Natural killer cell (primary cell): Measurements from ENCODE around the gene G3BP1. TPM values are rescaled to one million over a fixed set of nuclear protein-coding genes. Genes with fewer than 3 reads are reported as not detected.

ENCODE experiments used
- ATAC-seq, 3 donors: fragments of 150-1000 bp in 2 of 3; fragments of 200-7000 bp in 1 of 3; cut with Tn5 transposase; 1 replicate in 1 of 3; 2 replicates in 2 of 3; pipeline ENCODE4 v1.10.0; 2021; ENCODE audit warnings: mild to moderate bottlenecking in 2 of 3, moderate library complexity in 2 of 3
- DNase-seq, 2 donors: peaks; one replicate each; pipeline versions ENCODE4 v3.0.0 to v3.0.0-alpha.2; 2013 to 2021; ENCODE audit warnings: mixed read lengths in 1 of 2
- H3K27ac ChIP-seq: one replicate; pipeline ENCODE4 v1.5.1; 2013; ENCODE audit warnings: mild to moderate bottlenecking, low read length
- H3K27me3 ChIP-seq: one replicate; pipeline ENCODE4 v1.6.1; 2013; ENCODE audit warnings: low read length; ENCODE audit not compliant: control insufficient read depth, insufficient read depth
- H3K36me3 ChIP-seq: one replicate; pipeline ENCODE4 v1.6.1; 2013; ENCODE audit warnings: low read length; ENCODE audit not compliant: control insufficient read depth, insufficient read depth
- H3K4me1 ChIP-seq: one replicate; pipeline ENCODE4 v1.6.1; 2013; ENCODE audit warnings: low read length; ENCODE audit not compliant: control insufficient read depth, insufficient read depth
- H3K4me3 ChIP-seq: one replicate; pipeline ENCODE4 v1.5.1; 2013; ENCODE audit warnings: low read length
- H3K9me3 ChIP-seq: one replicate; pipeline ENCODE4 v1.6.1; 2013; ENCODE audit warnings: low read length; ENCODE audit not compliant: control insufficient read depth, insufficient read depth
- H3K27ac Mint-ChIP-seq, 2 donors: one replicate each; pipeline ENCODE4 v1.8.0; 2022; ENCODE audit warnings: mild to moderate bottlenecking in 2 of 2, mixed read lengths in 2 of 2, moderate library complexity in 1 of 2
- H3K27me3 Mint-ChIP-seq, 2 donors: one replicate each; pipeline ENCODE4 v1.8.0; 2022; ENCODE audit warnings: low read depth in 2 of 2, mixed read lengths in 2 of 2
- H3K36me3 Mint-ChIP-seq: one replicate; pipeline ENCODE4 v1.8.0; 2022; ENCODE audit warnings: mixed read lengths
- H3K4me1 Mint-ChIP-seq, 2 donors: one replicate each; pipeline ENCODE4 v1.8.0; 2022; ENCODE audit warnings: mixed read lengths in 2 of 2
- H3K4me3 Mint-ChIP-seq: one replicate; pipeline ENCODE4 v1.8.0; 2022; ENCODE audit warnings: mild to moderate bottlenecking, moderate library complexity, mixed read lengths
- H3K9me3 Mint-ChIP-seq, 2 donors: one replicate each; pipeline ENCODE4 v1.8.0; 2022; ENCODE audit warnings: mixed read lengths in 2 of 2
- WGBS: methylation state at CpG from one replicate; pipeline ENCODE4 v1.1.7; 2013; ENCODE audit warnings: missing lambda C conversion rate; ENCODE audit not compliant: insufficient coverage; 5-methylcytosine and 5-hydroxymethylcytosine counted together
- intact Hi-C: fragments of 100-400 bp; cut with micrococcal nuclease; formaldehyde crosslinking; loops from one replicate; pipeline ENCODE4 v1.14.2; 2022
- total RNA-seq, 4 donors: library from RNA; stranded (reverse); fragments of 120-200 nt in 1 of 4; gene quantifications; one replicate each; pipeline versions ENCODE4 v1.2.3 to v1.2.4, GENCODE V29; 2013 to 2022
- TF ChIP-seq, protein P1 (sequence below): fragments of 200-600 bp; IDR thresholded peaks from one replicate; pipeline ENCODE4 v1.8.0; 2022; ENCODE audit warnings: antibody characterized with exemption

G3BP1 gene
- total RNA-seq, 3 donors from 2014 or later (not counting 1 experiment from before 2014, with no cell fraction given), result 94.9 to 127 (median 121) TPM

GRCh38 chr5:151805414-151806223, 33.9 kb downstream of the G3BP1 start:
- Histone ChIP-seq H3K4me1 (no peaks in the 10 kb centered on the region), H3K4me3 (no peak overlapping the region), H3K9me3 (no peaks in the 10 kb centered on the region), H3K27ac (no peak overlapping the region), H3K27me3 (no peaks in the 10 kb centered on the region), H3K36me3 (peaks cover 76% of the 10 kb centered on the region)
- DNase-seq, result no peak
- intact Hi-C loops, result no loop called here
- Mint-ChIP-seq H3K27ac (peak overlapping the region; percentile 21 to 62), H3K4me1 (peaks cover 6 to 15% of the 10 kb centered on the region in 2 donors), H3K4me3 (no peak overlapping the region), H3K36me3 (peaks cover 13% of the 10 kb centered on the region), H3K9me3 (no peaks in the 10 kb centered on the region), H3K27me3 (no peaks in the 10 kb centered on the region)
- WGBS, result 96% methylated on average over 3 of the region's 3 CpGs
- ATAC-seq, result no peak
- TF ChIP-seq, protein P1, sequence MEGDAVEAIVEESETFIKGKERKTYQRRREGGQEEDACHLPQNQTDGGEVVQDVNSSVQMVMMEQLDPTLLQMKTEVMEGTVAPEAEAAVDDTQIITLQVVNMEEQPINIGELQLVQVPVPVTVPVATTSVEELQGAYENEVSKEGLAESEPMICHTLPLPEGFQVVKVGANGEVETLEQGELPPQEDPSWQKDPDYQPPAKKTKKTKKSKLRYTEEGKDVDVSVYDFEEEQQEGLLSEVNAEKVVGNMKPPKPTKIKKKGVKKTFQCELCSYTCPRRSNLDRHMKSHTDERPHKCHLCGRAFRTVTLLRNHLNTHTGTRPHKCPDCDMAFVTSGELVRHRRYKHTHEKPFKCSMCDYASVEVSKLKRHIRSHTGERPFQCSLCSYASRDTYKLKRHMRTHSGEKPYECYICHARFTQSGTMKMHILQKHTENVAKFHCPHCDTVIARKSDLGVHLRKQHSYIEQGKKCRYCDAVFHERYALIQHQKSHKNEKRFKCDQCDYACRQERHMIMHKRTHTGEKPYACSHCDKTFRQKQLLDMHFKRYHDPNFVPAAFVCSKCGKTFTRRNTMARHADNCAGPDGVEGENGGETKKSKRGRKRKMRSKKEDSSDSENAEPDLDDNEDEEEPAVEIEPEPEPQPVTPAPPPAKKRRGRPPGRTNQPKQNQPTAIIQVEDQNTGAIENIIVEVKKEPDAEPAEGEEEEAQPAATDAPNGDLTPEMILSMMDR, result no peak

DNA sequence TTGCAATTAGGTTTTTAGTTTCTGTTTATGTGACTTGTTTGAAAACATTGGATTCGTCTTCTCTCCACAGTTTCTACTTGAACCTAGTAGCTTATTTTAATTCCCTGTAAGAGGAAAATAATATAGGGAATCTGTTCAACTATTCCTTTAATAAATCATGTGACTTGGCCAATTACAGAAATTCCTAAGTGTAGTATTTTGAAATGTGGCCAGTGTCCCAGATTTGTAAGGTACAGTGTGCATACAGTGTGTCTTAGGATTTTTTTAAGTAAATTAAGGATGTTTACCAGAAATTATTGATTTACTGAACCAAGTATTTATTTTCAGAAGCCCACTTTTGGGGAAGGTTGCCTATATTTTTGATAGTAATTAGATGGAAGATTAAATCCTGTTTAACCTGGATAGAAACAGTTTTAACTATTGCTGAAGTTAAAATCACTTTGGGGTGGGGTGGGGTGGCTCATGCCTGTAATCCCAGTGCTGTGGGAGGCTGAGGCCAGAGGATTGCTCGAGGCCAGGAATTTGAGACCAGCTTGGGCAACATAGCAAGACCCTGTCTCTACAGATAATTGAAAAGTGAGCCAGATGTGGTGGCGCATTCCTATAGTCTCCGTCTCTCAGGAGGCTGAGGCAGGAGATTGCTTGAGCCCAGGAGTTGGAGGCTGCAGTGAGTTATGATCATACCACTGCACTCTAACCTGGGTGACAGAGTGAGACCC, 36.9 kb downstream of the G3BP1 start:
- no peak for DNase-seq
- 100% methylated on average over 3 of the region's 4 CpGs for WGBS
- no peak for ATAC-seq
- Mint-ChIP-seq H3K36me3 (peaks cover 29% of the 10 kb centered on the region), H3K9me3 (no peaks in the 10 kb centered on the region), H3K4me3 (no peak overlapping the region), H3K4me1 (peaks cover 6 to 26% of the 10 kb centered on the region in 2 donors), H3K27ac (peak overlapping the region; percentile 11 to 17), H3K27me3 (no peaks in the 10 kb centered on the region)
- no peaks in the 10 kb centered on the region for H3K27me3 ChIP-seq
- H3K9me3 ChIP-seq, result no peaks in the 10 kb centered on the region
- intact Hi-C loops, result no loop called here
- TF ChIP-seq, protein P1, result no peak
- H3K4me1 ChIP-seq, result no peaks in the 10 kb centered on the region
- peaks cover 71% of the 10 kb centered on the region for H3K36me3 ChIP-seq
- no peak overlapping the region for H3K4me3 ChIP-seq
- no peak overlapping the region for H3K27ac ChIP-seq

DNA sequence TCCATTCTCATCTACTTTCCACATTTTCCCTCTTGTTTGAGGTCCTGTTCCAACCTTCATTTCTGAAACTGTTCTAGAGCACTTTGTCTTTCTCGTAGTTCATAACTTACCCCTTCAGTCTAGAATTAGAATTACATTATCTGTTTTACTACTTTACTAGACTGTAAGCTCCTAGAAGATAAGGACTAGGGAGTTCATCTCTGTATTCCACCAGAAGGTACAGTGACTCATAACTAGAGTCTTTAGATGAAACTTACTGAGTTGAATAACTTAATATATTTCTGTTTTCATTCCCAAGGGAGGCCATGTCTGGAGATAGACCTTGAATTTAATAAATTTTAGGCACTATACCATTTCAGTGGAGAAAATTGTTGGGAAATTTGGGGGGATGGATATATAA, 38.7 kb downstream of the G3BP1 start:
- intact Hi-C loops, result no loop called here
- no peaks in the 10 kb centered on the region for H3K27me3 Mint-ChIP-seq
- ATAC-seq (no peak), DNase-seq (no peak)
- no peaks in the 10 kb centered on the region for H3K27me3 ChIP-seq
- TF ChIP-seq, protein P1, result no peak
- peaks cover 6 to 32% of the 10 kb centered on the region in 2 donors for H3K4me1 Mint-ChIP-seq
- H3K36me3 ChIP-seq, result peaks cover 59% of the 10 kb centered on the region
- H3K9me3 Mint-ChIP-seq, result no peaks in the 10 kb centered on the region
- no peaks in the 10 kb centered on the region for H3K4me1 ChIP-seq
- H3K9me3 ChIP-seq, result no peaks in the 10 kb centered on the region
- peaks cover 23% of the 10 kb centered on the region for H3K36me3 Mint-ChIP-seq
- no CpG with 5 or more reads among the region's 1 CpG for WGBS
- peak overlapping the region; percentile 12 to 56 for H3K27ac Mint-ChIP-seq
- no peak overlapping the region for H3K4me3 Mint-ChIP-seq
- H3K4me3 ChIP-seq, result no peak overlapping the region
- H3K27ac ChIP-seq, result no peak overlapping the region
